IMR-90 (cell line): Measurements from ENCODE around the gene STX17. TPM values are rescaled to one million over a fixed set of nuclear protein-coding genes. Genes with fewer than 3 reads are reported as not detected.

ENCODE experiments used
- ATAC-seq: fragments of 200-7000 bp; cut with Tn5 transposase; 2 replicates; pipeline ENCODE4 v1.9.1; 2020; ENCODE audit warnings: low read depth, mild to moderate bottlenecking, moderate library complexity
- BruUV-seq: library from RNA; stranded (reverse); fragments of 400-500 nt; replicated peaks from 2 replicates; lab custom pipeline; 2021; lab: Mats Ljungman, UMichigan
- CTCF ChIA-PET: fragments of 300-600 bp; formaldehyde crosslinking; extraction: SDS; loops from one replicate; lab custom pipeline; 2021; ENCODE audit warnings: antibody characterized with exemption; lab: Yijun Ruan, JAX
- POLR2A ChIA-PET: fragments of 300-600 bp; sonication (Branson Sonifier 250); formaldehyde crosslinking; loops from one replicate; lab custom pipeline; 2022; ENCODE audit warnings: antibody characterized with exemption; ENCODE audit not compliant: unreplicated experiment; lab: Charles Lee
- DNase-seq: peaks from one replicate; pipeline ENCODE4 v3.0.0; 2013
- H2AFZ ChIP-seq: replicated peaks from 2 replicates; pipeline ENCODE3; 2013; ENCODE audit warnings: low read length, mild to moderate bottlenecking; ENCODE audit not compliant: poor library complexity
- H2AK5ac ChIP-seq: 2 replicates; pipeline ENCODE4 v1.6.1; 2013; ENCODE audit warnings: low read depth, low read length, inconsistent platforms
- H2AK9ac ChIP-seq: replicated peaks from 2 replicates; pipeline ENCODE3; 2013; ENCODE audit warnings: mild to moderate bottlenecking, low read depth, low read length, moderate library complexity; ENCODE audit not compliant: poor library complexity
- H2BK120ac ChIP-seq: 2 replicates; pipeline ENCODE4 v1.6.1; 2013; ENCODE audit warnings: low read depth, low read length, inconsistent platforms
- H2BK15ac ChIP-seq: 3 replicates; pipeline ENCODE4 v1.6.1; 2013; ENCODE audit warnings: low read depth, low read length, inconsistent platforms
- H2BK20ac ChIP-seq: 2 replicates; pipeline ENCODE4 v1.6.1; 2013; ENCODE audit warnings: low read depth, mild to moderate bottlenecking, inconsistent platforms, low read length, moderate library complexity
- H2BK5ac ChIP-seq: 2 replicates; pipeline ENCODE4 v1.6.1; 2013; ENCODE audit warnings: mild to moderate bottlenecking, low read depth, low read length, inconsistent platforms; ENCODE audit not compliant: poor library complexity, severe bottlenecking
- H3K14ac ChIP-seq: replicated peaks from 2 replicates; pipeline ENCODE4 v1.6.1; 2013; ENCODE audit warnings: low read depth, low read length, inconsistent platforms
- H3K18ac ChIP-seq: 2 replicates; pipeline ENCODE4 v1.6.1; 2013; ENCODE audit warnings: low read depth, low read length, control low read depth
- H3K23ac ChIP-seq: 2 replicates; pipeline ENCODE4 v1.6.1; 2013; ENCODE audit warnings: low read depth, low read length, inconsistent platforms
- H3K27ac ChIP-seq: 2 replicates; pipeline ENCODE4 v1.5.1; 2013; ENCODE audit warnings: mild to moderate bottlenecking, control low read depth, low read length; ENCODE audit not compliant: insufficient read depth
- H3K27me3 ChIP-seq: 2 replicates; pipeline ENCODE4 v1.6.1; 2013; ENCODE audit warnings: low read length; ENCODE audit not compliant: control insufficient read depth, insufficient read depth
- H3K36me3 ChIP-seq: 2 replicates; pipeline ENCODE4 v1.6.1; 2013; ENCODE audit warnings: low read length, mixed read lengths; ENCODE audit not compliant: control insufficient read depth, insufficient read depth
- H3K4ac ChIP-seq: 2 replicates; pipeline ENCODE4 v1.6.1; 2013; ENCODE audit warnings: low read depth, low read length, inconsistent platforms
- H3K4me1 ChIP-seq: 2 replicates; pipeline ENCODE4 v1.6.1; 2013; ENCODE audit warnings: low read length, mixed read lengths; ENCODE audit not compliant: control insufficient read depth, insufficient read depth
- H3K4me2 ChIP-seq: 2 replicates; pipeline ENCODE4 v1.6.1; 2013; ENCODE audit warnings: low read depth, mild to moderate bottlenecking, control low read depth, low read length, moderate library complexity
- H3K4me3 ChIP-seq: 2 replicates; pipeline ENCODE4 v1.5.1; 2013; ENCODE audit warnings: low read depth, mild to moderate bottlenecking, control low read depth, low read length, moderate library complexity; ENCODE audit not compliant: insufficient read depth
- H3K56ac ChIP-seq: 2 replicates; pipeline ENCODE4 v1.6.1; 2013; ENCODE audit warnings: low read length, inconsistent platforms; ENCODE audit not compliant: insufficient read depth; ENCODE audit errors: extremely low read depth
- H3K79me1 ChIP-seq, 2 experiments: 2 replicates each; pipeline ENCODE4 v1.6.1; 2013; ENCODE audit warnings: low read length in 2 of 2, inconsistent platforms in 1 of 2, low read depth in 1 of 2
- H3K9ac ChIP-seq: 2 replicates; pipeline ENCODE4 v1.6.1; 2013; ENCODE audit warnings: low read depth, low read length, control low read depth
- H3K9me1 ChIP-seq: 2 replicates; pipeline ENCODE4 v1.6.1; 2013; ENCODE audit warnings: low read length, inconsistent platforms; ENCODE audit not compliant: insufficient read depth
- H3K9me3 ChIP-seq: 2 replicates; pipeline ENCODE4 v1.6.1; 2013; ENCODE audit warnings: low read length; ENCODE audit not compliant: control insufficient read depth, insufficient read depth
- H4K20me1 ChIP-seq: 2 replicates; pipeline ENCODE4 v1.6.1; 2013; ENCODE audit warnings: low read length, inconsistent platforms; ENCODE audit not compliant: insufficient read depth
- H4K5ac ChIP-seq: 2 replicates; pipeline ENCODE4 v1.6.1; 2013; ENCODE audit warnings: mild to moderate bottlenecking, low read depth, low read length, control low read depth
- H4K8ac ChIP-seq, 2 experiments: 2 replicates each; pipeline ENCODE4 v1.6.1; 2013; ENCODE audit warnings: low read depth in 2 of 2, low read length in 2 of 2, control low read depth in 1 of 2, inconsistent platforms in 1 of 2
- H4K91ac ChIP-seq: 2 replicates; pipeline ENCODE4 v1.6.1; 2013; ENCODE audit warnings: low read depth, low read length, inconsistent platforms; ENCODE audit not compliant: insufficient read depth
- BHLHE40 ChIP-seq: fragments of 150-350 bp; IDR thresholded peaks from 2 replicates; pipeline ENCODE4 v1.6.1; 2016; ENCODE audit warnings: mild to moderate bottlenecking, low read depth, low read length
- CEBPB ChIP-seq: IDR thresholded peaks from 2 replicates; pipeline ENCODE4 v1.6.1; 2012; ENCODE audit warnings: low read depth, low read length, improper control_type of control experiment
- CHD1 ChIP-seq: IDR thresholded peaks from 2 replicates; pipeline ENCODE4 v1.6.1; 2012; ENCODE audit warnings: low read depth, low read length, improper control_type of control experiment
- CTCF ChIP-seq: conservative IDR thresholded peaks from 2 replicates; pipeline ENCODE4 v1.5.1; 2012; ENCODE audit warnings: mild to moderate bottlenecking, low read depth, low read length, improper control_type of control experiment
- ELK1 ChIP-seq: fragments of 150-350 bp; IDR thresholded peaks from 2 replicates; pipeline ENCODE4 v1.6.1; 2016; ENCODE audit warnings: low read depth, mild to moderate bottlenecking, low read length, moderate library complexity, borderline replicate concordance
- FOS ChIP-seq: fragments of 150-350 bp; IDR thresholded peaks from 2 replicates; pipeline ENCODE4 v1.6.1; 2016; ENCODE audit warnings: low read depth, low read length
- MAFK ChIP-seq: IDR thresholded peaks from 2 replicates; pipeline ENCODE4 v1.6.1; 2012; ENCODE audit warnings: low read depth, low read length, improper control_type of control experiment
- MAZ ChIP-seq: IDR thresholded peaks from 2 replicates; pipeline ENCODE4 v1.6.1; 2012; ENCODE audit warnings: low read depth, mild to moderate bottlenecking, low read length, improper control_type of control experiment, moderate library complexity, borderline replicate concordance
- MXI1 ChIP-seq: IDR thresholded peaks from 2 replicates; pipeline ENCODE4 v1.6.1; 2012; ENCODE audit warnings: low read depth, mild to moderate bottlenecking, low read length, moderate library complexity, borderline replicate concordance
- NFE2L2 ChIP-seq: fragments of 150-350 bp; IDR thresholded peaks from 2 replicates; pipeline ENCODE4 v1.6.1; 2016; ENCODE audit warnings: low read depth, mild to moderate bottlenecking, low read length
- POLR2A ChIP-seq: IDR thresholded peaks from 2 replicates; pipeline ENCODE4 v1.6.1; 2012; ENCODE audit warnings: mild to moderate bottlenecking, low read depth, low read length
- RAD21 ChIP-seq: IDR thresholded peaks from 2 replicates; pipeline ENCODE4 v1.6.1; 2012; ENCODE audit warnings: low read length, improper control_type of control experiment
- RCOR1 ChIP-seq: IDR thresholded peaks from 2 replicates; pipeline ENCODE4 v1.6.1; 2012; ENCODE audit warnings: mild to moderate bottlenecking, low read length, improper control_type of control experiment; ENCODE audit not compliant: insufficient replicate concordance
- RFX5 ChIP-seq: IDR thresholded peaks from 2 replicates; pipeline ENCODE4 v1.8.0; 2012; ENCODE audit warnings: low read depth, mild to moderate bottlenecking, low read length, moderate library complexity
- SMC3 ChIP-seq: fragments of 150-350 bp; IDR thresholded peaks from 2 replicates; pipeline ENCODE4 v1.6.1; 2016; ENCODE audit warnings: low read depth, mild to moderate bottlenecking, antibody characterized with exemption, low read length, moderate library complexity
- WGBS, 2 experiments: methylation state at CpG; one replicate each; pipeline versions ENCODE4 v1.1.5 to v1.1.7; 2013; ENCODE audit warnings: missing lambda C conversion rate in 2 of 2; ENCODE audit not compliant: insufficient read length in 1 of 2; ENCODE audit errors: extremely low coverage in 2 of 2; 5-methylcytosine and 5-hydroxymethylcytosine counted together
- dilution Hi-C: fragments of 300-500 bp; cut with HindIII; formaldehyde crosslinking; loops from one replicate; pipeline ENCODE4 v1.14.3; 2018; ENCODE audit warnings: low sequenced_read_pairs; ENCODE audit not compliant: unreplicated experiment
- in situ Hi-C: fragments of 300-500 bp; cut with MboI; formaldehyde crosslinking; loops from 3 replicates; pipeline ENCODE4 v1.14.3; 2019; ENCODE audit warnings: low sequenced_read_pairs, inconsistent platforms, mixed read lengths
- intact Hi-C: fragments of 100-400 bp; cut with micrococcal nuclease; formaldehyde crosslinking; loops from 2 replicates; pipeline ENCODE4 v1.10.0; 2022
- polyA plus RNA-seq, 3 experiments: library from polyadenylated mRNA; depleted of rRNA; stranded (reverse); fragments of >200 nt; gene quantifications; 2 replicates each; pipeline ENCODE4 v1.2.3, GENCODE V29; 2012; ENCODE audit warnings: low replicate concordance in 1 of 3
- total RNA-seq: library from RNA; depleted of rRNA; stranded (reverse); fragments of >200 nt; gene quantifications from 2 replicates; pipeline ENCODE4 v1.2.3, GENCODE V29; 2012
- TF ChIP-seq, protein P1 (sequence below): fragments of 150-350 bp; IDR thresholded peaks from 2 replicates; pipeline ENCODE4 v1.6.1; 2017; ENCODE audit warnings: mild to moderate bottlenecking, antibody characterized with exemption, low read length, low read depth

The STX17 gene
- total and polyA plus RNA-seq, 2 of the 4 experiments (the other 2 are of a cell fraction), result 6.2 to 11.7 TPM

DNA sequence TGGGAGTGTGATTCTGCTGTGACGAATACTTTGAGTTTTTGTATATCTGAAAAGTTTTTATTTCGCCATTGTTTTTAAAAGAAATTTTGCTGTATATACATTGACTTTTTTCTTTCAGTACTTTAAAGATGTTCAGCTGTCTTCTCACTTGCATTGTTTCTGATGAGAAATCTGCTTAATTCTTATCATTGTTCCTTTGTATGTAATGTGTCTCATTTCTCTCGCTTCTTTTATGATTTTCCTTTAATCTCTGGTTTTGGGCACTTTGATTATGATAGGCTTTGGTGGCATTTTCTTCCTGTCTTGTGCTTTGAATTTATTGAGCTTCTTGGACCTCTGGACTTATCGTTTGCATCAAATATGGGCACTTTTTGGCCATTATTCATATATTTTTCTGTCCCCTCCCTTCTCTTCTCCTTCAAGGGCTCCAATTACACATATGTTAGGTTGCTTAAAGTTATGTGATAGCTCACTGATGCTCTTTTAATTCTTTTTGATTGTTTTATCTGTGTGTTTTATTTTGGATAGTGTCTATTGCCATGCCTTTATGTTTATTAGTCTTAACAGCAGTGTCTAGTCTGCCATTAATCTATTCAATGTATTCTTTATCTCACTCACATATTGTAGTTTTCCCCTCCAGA is 30.6 kb downstream of the STX17 start:
- H3K9me1 ChIP-seq, result no peaks in the 10 kb centered on the region
- no peaks in the 10 kb centered on the region for H3K4me1 ChIP-seq
- no peak overlapping the region for H3K23ac ChIP-seq
- TF ChIP-seq FOS (no peak), MAFK (no peak), MXI1 (no peak), CHD1 (no peak), ELK1 (no peak), RAD21 (no peak), SMC3 (no peak), RCOR1 (no peak), CTCF (no peak), POLR2A (no peak), RFX5 (no peak), NFE2L2 (no peak), MAZ (no peak), CEBPB (no peak), BHLHE40 (no peak)
- TF ChIP-seq, protein P1, sequence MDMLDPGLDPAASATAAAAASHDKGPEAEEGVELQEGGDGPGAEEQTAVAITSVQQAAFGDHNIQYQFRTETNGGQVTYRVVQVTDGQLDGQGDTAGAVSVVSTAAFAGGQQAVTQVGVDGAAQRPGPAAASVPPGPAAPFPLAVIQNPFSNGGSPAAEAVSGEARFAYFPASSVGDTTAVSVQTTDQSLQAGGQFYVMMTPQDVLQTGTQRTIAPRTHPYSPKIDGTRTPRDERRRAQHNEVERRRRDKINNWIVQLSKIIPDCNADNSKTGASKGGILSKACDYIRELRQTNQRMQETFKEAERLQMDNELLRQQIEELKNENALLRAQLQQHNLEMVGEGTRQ, result no peak
- BruUV-seq, result no TSS peak
- H3K56ac ChIP-seq, result no peak overlapping the region
- no peaks in the 10 kb centered on the region for H3K36me3 ChIP-seq
- H3K18ac ChIP-seq, result no peak overlapping the region
- H4K91ac ChIP-seq, result no peak overlapping the region
- no peak overlapping the region for H3K4me2 ChIP-seq
- ATAC-seq (no peak), DNase-seq (no peak)
- ChIA-PET CTCF (no interaction called here), POLR2A (no interaction called here)
- no peak overlapping the region for H4K5ac ChIP-seq
- no peaks in the 10 kb centered on the region for H3K27me3 ChIP-seq
- H3K4me3 ChIP-seq, result no peak overlapping the region
- H3K79me1 ChIP-seq, result no peaks in the 10 kb centered on the region; a peak in 1 of 4 replicates
- no peak overlapping the region for H3K4ac ChIP-seq
- H4K20me1 ChIP-seq, result no peaks in the 10 kb centered on the region
- H2AFZ ChIP-seq, result no peak overlapping the region
- no peak overlapping the region for H3K14ac ChIP-seq
- intact Hi-C loops (no loop called here), dilution Hi-C loops (no loop called here), in situ Hi-C loops (no loop called here)
- H3K27ac ChIP-seq, result no peak overlapping the region
- no peak overlapping the region for H2AK9ac ChIP-seq
- no peak overlapping the region for H2AK5ac ChIP-seq
- H2BK20ac ChIP-seq, result no peak overlapping the region
- no peak overlapping the region for H2BK15ac ChIP-seq
- no peak overlapping the region for H2BK120ac ChIP-seq
- H3K9me3 ChIP-seq, result 0 out of 2 replicates have a peak, but pooled peaks cover 2% of the 10 kb centered on the region
- H4K8ac ChIP-seq, result no peak overlapping the region
- WGBS, 2 experiments, result no CpG with 5 or more reads among the region's 4 CpGs
- H3K9ac ChIP-seq, result no peak overlapping the region
- H2BK5ac ChIP-seq, result no peak overlapping the region
